VCaP (cell line): ENCODE data around the gene PRIMA1.

ENCODE experiments used
- H3K27ac ChIP-seq: fragments of 450-650 bp; 2 replicates; pipeline ENCODE4 v1.5.1; 2017
- TF ChIP-seq, protein P1 (sequence below): fragments of 450-650 bp; conservative IDR thresholded peaks from 2 replicates; pipeline ENCODE4 v1.5.1; 2017; ENCODE audit warnings: mild to moderate bottlenecking, moderate library complexity

PRIMA1 gene

DNA sequence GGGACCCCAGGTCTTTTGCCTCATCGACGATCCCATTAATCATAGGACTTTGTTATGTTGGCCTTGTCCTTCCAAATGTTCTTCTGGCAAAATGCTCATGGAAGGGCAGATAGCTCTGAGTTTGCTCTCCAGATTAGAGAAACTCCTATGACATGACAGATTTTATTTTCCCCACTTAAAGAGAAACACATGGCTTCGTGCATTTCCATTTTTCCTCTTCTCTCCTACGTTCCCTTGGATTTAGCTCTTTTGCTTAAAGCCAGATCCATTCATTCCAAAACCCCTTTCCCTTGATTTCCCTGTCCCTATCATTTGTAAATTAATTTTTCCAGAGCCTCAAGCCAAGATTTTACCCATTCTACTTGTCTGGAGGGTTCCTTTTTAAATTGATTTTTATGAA is 2.9 kb downstream of the PRIMA1 start:
- TF ChIP-seq, protein P1, sequence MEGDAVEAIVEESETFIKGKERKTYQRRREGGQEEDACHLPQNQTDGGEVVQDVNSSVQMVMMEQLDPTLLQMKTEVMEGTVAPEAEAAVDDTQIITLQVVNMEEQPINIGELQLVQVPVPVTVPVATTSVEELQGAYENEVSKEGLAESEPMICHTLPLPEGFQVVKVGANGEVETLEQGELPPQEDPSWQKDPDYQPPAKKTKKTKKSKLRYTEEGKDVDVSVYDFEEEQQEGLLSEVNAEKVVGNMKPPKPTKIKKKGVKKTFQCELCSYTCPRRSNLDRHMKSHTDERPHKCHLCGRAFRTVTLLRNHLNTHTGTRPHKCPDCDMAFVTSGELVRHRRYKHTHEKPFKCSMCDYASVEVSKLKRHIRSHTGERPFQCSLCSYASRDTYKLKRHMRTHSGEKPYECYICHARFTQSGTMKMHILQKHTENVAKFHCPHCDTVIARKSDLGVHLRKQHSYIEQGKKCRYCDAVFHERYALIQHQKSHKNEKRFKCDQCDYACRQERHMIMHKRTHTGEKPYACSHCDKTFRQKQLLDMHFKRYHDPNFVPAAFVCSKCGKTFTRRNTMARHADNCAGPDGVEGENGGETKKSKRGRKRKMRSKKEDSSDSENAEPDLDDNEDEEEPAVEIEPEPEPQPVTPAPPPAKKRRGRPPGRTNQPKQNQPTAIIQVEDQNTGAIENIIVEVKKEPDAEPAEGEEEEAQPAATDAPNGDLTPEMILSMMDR, result no peak
- H3K27ac ChIP-seq, result no peak overlapping the region

DNA sequence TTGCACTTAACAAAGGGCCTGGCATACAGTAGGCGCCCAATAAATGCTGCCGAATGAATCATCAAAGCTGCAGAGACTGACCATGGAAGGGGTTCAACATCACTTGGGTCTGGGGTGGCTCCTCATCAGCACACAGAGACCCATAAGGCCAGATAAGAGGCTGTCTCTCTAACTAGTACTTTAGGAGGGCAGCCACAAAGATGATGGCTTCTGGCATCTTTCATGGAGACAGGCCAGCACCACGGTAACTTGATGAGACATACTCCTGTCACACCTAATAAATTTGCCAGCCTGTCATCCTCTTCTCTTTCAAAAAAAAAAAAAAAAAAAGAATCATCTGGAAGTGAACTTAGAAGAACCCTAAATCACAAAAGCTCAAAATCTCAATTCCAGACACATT is 3.4 kb downstream of the PRIMA1 start:
- no peak overlapping the region for H3K27ac ChIP-seq
- TF ChIP-seq, protein P1, result no peak

DNA sequence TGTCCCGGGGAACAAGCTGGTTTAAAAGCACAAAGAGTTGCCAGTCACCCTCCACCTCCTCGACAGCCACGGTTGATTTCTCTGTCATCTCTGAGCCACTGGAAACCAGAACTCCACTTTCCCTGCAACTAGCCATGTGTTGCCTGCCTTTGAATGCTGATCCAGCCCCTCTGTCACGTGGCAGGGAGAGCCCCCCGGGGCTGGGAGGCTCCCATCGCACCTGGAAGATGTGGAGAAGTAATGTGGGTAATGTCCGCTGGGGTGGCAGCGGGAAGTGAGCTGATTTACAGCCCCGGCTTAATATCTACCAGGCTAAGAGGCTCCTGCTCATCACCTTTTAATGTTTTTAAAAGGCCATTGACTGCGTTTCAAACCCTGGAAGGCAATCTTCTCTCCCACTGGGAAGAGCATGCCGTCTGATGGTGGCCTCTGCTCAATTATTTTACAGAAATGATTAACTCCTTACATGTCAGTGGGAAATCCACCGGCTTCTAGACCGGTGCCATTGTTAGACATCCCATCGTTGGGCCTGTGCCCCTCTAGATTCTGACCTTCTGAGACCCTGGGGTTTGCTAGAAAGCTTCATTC is 7.4 kb downstream of the PRIMA1 start:
- TF ChIP-seq, protein P1, result no peak
- H3K27ac ChIP-seq, result no peak overlapping the region

DNA sequence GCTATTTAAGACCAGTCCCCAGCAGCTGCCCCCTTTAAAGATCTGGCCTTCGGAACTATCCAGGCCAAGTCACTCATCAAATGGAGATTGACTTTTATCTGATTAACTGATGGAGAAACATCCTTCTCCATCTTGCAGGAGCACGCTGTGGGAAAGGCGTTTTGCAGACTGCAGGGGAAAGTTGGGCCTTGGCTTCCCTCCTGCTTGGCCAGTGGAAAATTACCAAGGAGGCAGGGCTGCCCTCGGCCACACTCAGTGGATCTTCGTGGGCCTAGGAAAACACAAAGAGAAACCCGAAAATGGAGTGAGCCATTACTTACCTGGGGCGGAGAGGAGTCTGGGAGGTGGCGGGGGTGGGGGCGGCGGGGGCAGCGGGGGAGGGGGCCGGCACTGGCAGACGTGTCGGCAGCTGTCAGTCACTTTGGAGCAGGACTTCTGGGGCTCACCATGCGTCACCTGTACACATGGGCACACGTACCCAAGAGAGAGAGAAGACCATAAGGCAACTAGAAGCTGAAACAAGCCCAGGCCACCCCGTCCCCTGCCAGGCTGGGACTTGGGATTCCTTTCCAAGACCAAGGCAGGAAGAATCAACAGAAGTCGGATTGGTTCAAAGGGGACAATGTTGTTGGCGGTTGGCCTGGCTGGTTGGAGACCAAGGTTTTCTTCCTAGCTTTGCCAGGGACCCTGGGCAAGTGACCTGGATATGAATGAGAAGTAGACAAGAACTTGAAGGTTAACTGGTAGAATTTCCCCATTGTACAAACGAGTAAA is 9.2 kb downstream of the PRIMA1 start:
- TF ChIP-seq, protein P1, result no peak
- peak overlapping the region; percentile 43 for H3K27ac ChIP-seq

DNA sequence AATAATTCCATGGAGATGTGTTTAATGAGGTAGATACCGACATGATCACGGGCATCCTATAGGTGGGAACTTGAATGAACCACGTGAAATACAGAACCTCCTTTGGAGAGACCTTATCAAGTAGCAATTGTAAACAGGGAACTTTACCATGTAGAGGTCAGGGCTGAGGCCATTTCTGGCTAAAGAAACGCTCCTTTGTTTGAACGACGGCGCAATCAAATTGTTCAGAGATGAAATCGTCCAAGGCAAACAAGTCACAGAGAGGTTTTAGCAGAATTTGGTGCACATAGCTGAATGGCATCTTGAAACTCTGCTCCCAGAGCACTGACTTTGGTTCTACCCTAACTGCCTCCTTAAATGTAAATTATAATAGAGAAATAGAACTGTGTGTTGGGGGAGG is 9.8 kb downstream of the PRIMA1 start:
- TF ChIP-seq, protein P1, result no peak

DNA sequence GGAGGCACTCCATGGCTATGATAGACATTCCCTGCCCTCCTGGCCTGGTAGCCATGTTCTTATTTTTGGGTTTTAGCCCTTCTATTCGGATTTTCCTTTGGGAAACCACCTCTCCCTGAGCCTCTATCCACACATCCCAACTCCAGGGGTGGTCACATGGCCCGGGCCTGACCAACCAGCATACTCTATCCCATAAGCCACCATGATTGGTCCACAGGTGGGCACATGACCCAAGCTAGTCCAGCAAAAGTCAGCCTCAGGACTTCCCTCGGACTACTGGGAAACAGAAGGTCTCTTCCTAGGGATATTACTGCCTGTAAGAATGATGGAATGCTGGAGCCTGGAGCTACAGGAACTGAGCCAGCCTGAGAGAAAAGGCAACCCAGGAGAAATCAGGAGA is 12.5 kb downstream of the PRIMA1 start:
- TF ChIP-seq, protein P1, result no peak
- H3K27ac ChIP-seq, result no peak overlapping the region

More for the DNA sequence above, 9.8 kb downstream of the PRIMA1 start:
- peak overlapping the region; percentile 43 for H3K27ac ChIP-seq

DNA sequence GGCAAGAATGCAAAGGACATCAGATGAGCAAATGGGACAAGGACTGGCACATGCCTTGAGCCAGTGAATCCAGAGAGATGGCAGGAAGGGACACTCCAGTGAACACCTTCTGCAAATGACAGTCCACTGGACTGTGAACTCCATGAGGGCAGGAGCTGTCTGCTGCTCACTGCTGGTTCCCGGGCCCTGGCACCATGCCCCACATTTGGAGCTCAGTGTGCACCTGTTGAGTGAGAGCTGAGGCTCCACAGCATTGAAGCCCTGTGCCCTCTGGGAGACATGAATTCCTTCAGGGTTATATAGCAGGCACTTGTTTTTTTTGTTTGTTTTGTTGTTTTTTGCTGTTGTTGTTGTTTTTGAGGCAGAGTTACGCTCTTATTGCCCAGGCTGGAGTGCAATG is 13.1 kb downstream of the PRIMA1 start:
- no peak overlapping the region for H3K27ac ChIP-seq
- TF ChIP-seq, protein P1, result no peak
